HL-60 (cell line): ENCODE measurements around the gene LHX2.

Experiments used
- DNase-seq, 2 experiments: peaks; one replicate each; pipeline ENCODE4 v3.0.0-alpha.2; 2010 to 2020; ENCODE audit warnings: low read depth in 1 of 2, low spot score in 1 of 2
- H3K27ac ChIP-seq: fragments of 250-450 bp; sonication (Bioruptor Pico); replicated peaks from 2 replicates; pipeline ENCODE4 v1.5.1; 2020; ENCODE audit warnings: mild to moderate bottlenecking, moderate library complexity
- H3K27me3 ChIP-seq: fragments of 250-450 bp; sonication (Bioruptor Pico); 2 replicates; pipeline ENCODE4 v1.5.1; 2021; ENCODE audit warnings: mild to moderate bottlenecking, moderate library complexity; ENCODE audit not compliant: insufficient read depth, poor library complexity, severe bottlenecking
- H3K4me3 ChIP-seq: replicated peaks from 2 replicates; pipeline ENCODE4 v1.5.1; 2011; ENCODE audit warnings: mild to moderate bottlenecking, control low read depth, low read length; ENCODE audit not compliant: insufficient read depth
- GABPA ChIP-seq: IDR thresholded peaks from 2 replicates; pipeline ENCODE4 v1.6.1; 2012; ENCODE audit warnings: low read depth
- POLR2AphosphoS5 ChIP-seq: IDR thresholded peaks from 2 replicates; pipeline ENCODE4 v1.6.1; 2012; ENCODE audit warnings: low read depth
- SPI1 ChIP-seq: IDR thresholded peaks from 2 replicates; pipeline ENCODE4 v1.6.1; 2012; ENCODE audit warnings: low read depth, mild to moderate bottlenecking, borderline replicate concordance
- TF ChIP-seq, protein P1 (sequence below): IDR thresholded peaks from 2 replicates; pipeline ENCODE4 v1.6.1; 2012; ENCODE audit warnings: low read depth; ENCODE audit not compliant: insufficient replicate concordance
- TF ChIP-seq, protein P2 (sequence below): IDR thresholded peaks from one replicate; pipeline ENCODE4 v1.5.1; 2011; ENCODE audit warnings: low read length, control low read depth, inconsistent platforms; ENCODE audit not compliant: insufficient read depth

LHX2 gene

DNA sequence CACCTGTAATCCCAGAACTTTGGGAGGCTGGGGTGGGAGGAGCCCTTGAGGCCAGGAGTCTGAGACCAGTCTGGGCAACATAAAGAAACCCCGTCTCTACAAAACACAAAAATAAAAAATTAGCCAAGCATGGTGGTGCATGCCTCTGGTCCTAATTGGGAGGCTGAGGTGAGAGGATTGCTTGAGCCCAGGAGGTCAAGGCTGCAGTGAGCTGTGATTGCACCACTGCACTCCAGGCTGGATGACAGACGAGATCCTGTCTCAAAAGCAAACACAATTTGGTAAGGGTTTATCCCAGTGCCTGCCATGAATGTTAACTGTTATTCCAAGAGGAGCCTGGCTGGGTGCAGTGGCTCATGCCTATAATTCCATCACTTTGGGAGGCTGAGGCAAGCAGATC, 71.1 kb downstream of the LHX2 start:
- DNase-seq, result no peak

More for the DNA sequence above, 71.1 kb downstream of the LHX2 start:
- TF ChIP-seq POLR2AphosphoS5, result no peak
- TF ChIP-seq, protein P1, sequence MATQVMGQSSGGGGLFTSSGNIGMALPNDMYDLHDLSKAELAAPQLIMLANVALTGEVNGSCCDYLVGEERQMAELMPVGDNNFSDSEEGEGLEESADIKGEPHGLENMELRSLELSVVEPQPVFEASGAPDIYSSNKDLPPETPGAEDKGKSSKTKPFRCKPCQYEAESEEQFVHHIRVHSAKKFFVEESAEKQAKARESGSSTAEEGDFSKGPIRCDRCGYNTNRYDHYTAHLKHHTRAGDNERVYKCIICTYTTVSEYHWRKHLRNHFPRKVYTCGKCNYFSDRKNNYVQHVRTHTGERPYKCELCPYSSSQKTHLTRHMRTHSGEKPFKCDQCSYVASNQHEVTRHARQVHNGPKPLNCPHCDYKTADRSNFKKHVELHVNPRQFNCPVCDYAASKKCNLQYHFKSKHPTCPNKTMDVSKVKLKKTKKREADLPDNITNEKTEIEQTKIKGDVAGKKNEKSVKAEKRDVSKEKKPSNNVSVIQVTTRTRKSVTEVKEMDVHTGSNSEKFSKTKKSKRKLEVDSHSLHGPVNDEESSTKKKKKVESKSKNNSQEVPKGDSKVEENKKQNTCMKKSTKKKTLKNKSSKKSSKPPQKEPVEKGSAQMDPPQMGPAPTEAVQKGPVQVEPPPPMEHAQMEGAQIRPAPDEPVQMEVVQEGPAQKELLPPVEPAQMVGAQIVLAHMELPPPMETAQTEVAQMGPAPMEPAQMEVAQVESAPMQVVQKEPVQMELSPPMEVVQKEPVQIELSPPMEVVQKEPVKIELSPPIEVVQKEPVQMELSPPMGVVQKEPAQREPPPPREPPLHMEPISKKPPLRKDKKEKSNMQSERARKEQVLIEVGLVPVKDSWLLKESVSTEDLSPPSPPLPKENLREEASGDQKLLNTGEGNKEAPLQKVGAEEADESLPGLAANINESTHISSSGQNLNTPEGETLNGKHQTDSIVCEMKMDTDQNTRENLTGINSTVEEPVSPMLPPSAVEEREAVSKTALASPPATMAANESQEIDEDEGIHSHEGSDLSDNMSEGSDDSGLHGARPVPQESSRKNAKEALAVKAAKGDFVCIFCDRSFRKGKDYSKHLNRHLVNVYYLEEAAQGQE, result no peak
- TF ChIP-seq SPI1, result no peak
- TF ChIP-seq, protein P2, sequence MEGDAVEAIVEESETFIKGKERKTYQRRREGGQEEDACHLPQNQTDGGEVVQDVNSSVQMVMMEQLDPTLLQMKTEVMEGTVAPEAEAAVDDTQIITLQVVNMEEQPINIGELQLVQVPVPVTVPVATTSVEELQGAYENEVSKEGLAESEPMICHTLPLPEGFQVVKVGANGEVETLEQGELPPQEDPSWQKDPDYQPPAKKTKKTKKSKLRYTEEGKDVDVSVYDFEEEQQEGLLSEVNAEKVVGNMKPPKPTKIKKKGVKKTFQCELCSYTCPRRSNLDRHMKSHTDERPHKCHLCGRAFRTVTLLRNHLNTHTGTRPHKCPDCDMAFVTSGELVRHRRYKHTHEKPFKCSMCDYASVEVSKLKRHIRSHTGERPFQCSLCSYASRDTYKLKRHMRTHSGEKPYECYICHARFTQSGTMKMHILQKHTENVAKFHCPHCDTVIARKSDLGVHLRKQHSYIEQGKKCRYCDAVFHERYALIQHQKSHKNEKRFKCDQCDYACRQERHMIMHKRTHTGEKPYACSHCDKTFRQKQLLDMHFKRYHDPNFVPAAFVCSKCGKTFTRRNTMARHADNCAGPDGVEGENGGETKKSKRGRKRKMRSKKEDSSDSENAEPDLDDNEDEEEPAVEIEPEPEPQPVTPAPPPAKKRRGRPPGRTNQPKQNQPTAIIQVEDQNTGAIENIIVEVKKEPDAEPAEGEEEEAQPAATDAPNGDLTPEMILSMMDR, result no peak
- TF ChIP-seq GABPA, result no peak
- H3K27me3 ChIP-seq, result peaks cover 3% of the 10 kb centered on the region
- no peak overlapping the region for H3K4me3 ChIP-seq
- H3K27ac ChIP-seq, result no peak overlapping the region
